H1 (cell line): ENCODE results near the gene PAX8. TPM values are rescaled to one million over a fixed set of nuclear protein-coding genes. Genes with fewer than 3 reads are reported as not detected.

Experiments
- CTBP2 ChIP-seq: IDR thresholded peaks from 2 replicates; pipeline ENCODE4 v1.7.0; 2011; ENCODE audit warnings: borderline replicate concordance, mild to moderate bottlenecking, moderate library complexity, mixed read lengths, low read length; ENCODE audit not compliant: insufficient read depth, insufficient read length
- E2F6 ChIP-seq: IDR thresholded peaks from 2 replicates; pipeline ENCODE4 v1.6.1; 2012; ENCODE audit warnings: inconsistent platforms
- NANOG ChIP-seq: IDR thresholded peaks from 2 replicates; pipeline ENCODE4 v1.6.1; 2011; ENCODE audit warnings: low read length, low read depth, mild to moderate bottlenecking, inconsistent platforms; ENCODE audit not compliant: insufficient read depth, poor library complexity, severe bottlenecking
- RNF2 ChIP-seq: fragments of 200-900, 300-1000 bp; sonication (generic); IDR thresholded peaks from 2 replicates; pipeline ENCODE4 v1.7.1; 2016; ENCODE audit warnings: borderline replicate concordance, low read depth, mild to moderate bottlenecking, antibody characterized with exemption, low read length; ENCODE audit not compliant: poor library complexity, severe bottlenecking; ENCODE audit errors: missing control alignments
- USF2 ChIP-seq: IDR thresholded peaks from 2 replicates; pipeline ENCODE4 v1.6.1; 2011; ENCODE audit warnings: low read length, improper control_type of control experiment
- polyA plus RNA-seq, 7 experiments: library from polyadenylated mRNA; depleted of rRNA in 3 of 7; stranded (reverse) in 5 of 7; unstranded in 2 of 7; fragments of >200 nt in 5 of 7; fragments of 200-250 nt in 2 of 7; gene quantifications; 1 replicate in 5 of 7; 2 replicates in 1 of 7; 4 replicates in 1 of 7; pipeline versions ENCODE4 v1.2.1 to v1.2.3, GENCODE V29; 2011 to 2013; ENCODE audit warnings: missing spikeins in 2 of 7, mixed read lengths in 2 of 7
- total RNA-seq: library from RNA; stranded (reverse); fragmentation: NEBNext Ultra II Directional; extraction: Animal tissue kit (Norgen Biotek cat#: 25700); gene quantifications from 2 replicates; pipeline ENCODE4 v1.2.1, GENCODE V29; 2021

Gene PAX8
- total and polyA plus RNA-seq, 2 of the 8 experiments (the other 6 are each of a cell fraction or from before 2014, with no cell fraction given), result 0.02 TPM; not detected in 1

- TF ChIP-seq USF2, result no peak
- no peak for TF ChIP-seq RNF2
- no peak for TF ChIP-seq NANOG
- TF ChIP-seq CTBP2, result no peak
- TF ChIP-seq E2F6, result no peak
- TF ChIP-seq, all 59 proteins: peak for 0
Measured at GRCh38 chr2:113178891-113179290, 99.8 kb downstream of the PAX8 start (continued).
